GM21381 (cell line): Measurements from ENCODE around the gene DHX36.
A peak's percentile ranks its signal among the peaks of the same experiment; 100 is the strongest.

ENCODE experiments used
- ATAC-seq: cut with Tn5 transposase; IDR thresholded peaks from one replicate; pipeline ENCODE4 v1.9.1; 2021; ENCODE audit warnings: mild to moderate bottlenecking, moderate library complexity; ENCODE audit not compliant: unreplicated experiment

The DHX36 gene

GRCh38 chr3:154285221-154285620 lies 39.1 kb downstream of the DHX36 start:
- ATAC-seq = peak; percentile 72

DNA sequence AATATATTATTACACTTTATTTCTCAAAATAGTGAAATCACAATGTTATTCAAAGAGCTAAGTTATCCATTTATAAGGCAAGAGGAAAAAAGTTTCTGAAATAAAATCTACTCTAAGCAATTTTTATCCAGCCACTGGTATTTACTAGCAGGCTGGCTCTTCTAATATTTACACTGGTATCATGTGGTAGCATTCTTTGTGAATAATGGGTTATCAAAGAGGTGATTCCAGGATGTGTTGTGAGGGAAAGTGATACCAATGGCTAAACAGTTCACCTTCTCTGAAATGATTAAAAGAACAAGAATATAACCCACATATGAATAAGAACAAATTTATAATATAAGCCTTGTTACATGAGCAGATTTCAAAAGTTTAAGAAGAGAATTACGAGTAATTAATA lies 44.1 kb downstream of the DHX36 start:
- ATAC-seq = no peak

- no peak for ATAC-seq
Observed at GRCh38 chr3:154275965-154276364, 48.3 kb downstream of the DHX36 start.

DNA sequence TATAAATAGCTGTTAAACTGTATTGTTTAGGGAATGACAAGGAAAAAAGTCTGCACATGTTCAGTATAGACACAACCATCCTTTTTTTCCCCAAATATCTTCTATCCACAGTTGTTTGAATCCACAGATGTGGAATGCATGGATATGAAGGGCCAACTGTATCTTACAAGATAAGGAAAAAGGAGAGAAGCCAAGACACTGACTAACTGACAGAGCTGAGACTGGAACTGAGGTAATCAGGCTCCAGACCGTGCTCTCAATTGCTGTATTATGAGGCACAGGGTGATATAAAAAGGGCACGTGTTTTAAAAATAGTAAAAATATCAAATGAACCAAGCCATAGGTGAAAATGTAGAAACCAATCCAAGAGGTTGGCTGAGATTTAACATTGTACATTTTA lies 49.0 kb downstream of the DHX36 start:
- no peak for ATAC-seq

GRCh38 chr3:154274348-154274747 lies 49.9 kb downstream of the DHX36 start:
- no peak for ATAC-seq

GRCh38 chr3:154273381-154273780 lies 50.9 kb downstream of the DHX36 start:
- no peak for ATAC-seq

DNA sequence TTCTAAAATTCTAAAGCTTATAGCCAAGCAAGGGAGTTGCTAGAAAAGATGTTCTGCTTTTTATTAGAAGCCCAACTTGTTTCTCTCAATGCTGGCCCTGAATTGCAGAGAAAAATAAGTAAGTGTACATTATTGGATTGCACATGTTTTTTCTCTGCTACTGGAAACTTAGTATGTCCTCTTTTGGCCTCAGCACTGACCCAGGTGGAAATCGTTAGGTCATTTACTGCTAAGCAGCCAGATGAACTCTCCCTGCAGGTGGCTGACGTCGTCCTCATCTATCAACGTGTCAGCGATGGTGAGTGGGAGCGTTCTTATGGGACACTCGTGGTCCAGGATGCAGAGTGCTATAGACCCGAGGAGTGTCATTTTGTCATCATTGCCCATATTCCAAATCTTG lies 69.8 kb downstream of the DHX36 start:
- no peak for ATAC-seq

GRCh38 chr3:154252759-154253638 lies 71.3 kb downstream of the DHX36 start:
- peak; percentile 77 for ATAC-seq

- ATAC-seq = no peak
Observed at GRCh38 chr3:154251610-154252009, 72.7 kb downstream of the DHX36 start.

- no peak for ATAC-seq
Observed at GRCh38 chr3:154250291-154250690, 74.0 kb downstream of the DHX36 start.

DNA sequence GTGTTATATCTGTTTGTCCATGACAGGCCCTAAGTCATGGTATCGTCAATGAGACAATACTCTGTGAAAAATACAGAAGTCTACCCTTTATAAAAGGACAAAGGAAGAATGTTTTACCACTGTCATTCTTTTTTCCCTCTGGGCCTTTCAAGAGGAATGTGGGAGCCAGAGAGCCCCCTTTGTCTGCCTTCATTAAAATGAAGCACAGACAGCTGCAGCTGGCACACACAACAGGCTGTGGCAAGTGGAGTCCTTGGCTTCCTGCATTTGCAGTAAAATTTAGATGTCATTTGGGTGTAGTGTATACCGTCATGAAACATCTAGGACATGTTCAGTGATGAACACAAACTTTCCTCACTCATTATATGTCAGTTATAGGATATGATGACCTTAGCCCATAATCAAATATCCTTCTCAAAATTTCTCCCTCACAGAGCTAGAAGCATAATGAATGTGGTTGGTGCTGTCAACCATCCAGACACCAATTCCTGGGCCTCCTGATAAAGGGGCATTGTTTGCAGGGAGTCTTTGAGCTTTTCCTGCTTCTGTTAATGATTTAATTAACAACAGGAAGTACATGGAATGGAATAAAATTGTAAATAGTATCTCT lies 76.4 kb downstream of the DHX36 start:
- ATAC-seq = no peak

DNA sequence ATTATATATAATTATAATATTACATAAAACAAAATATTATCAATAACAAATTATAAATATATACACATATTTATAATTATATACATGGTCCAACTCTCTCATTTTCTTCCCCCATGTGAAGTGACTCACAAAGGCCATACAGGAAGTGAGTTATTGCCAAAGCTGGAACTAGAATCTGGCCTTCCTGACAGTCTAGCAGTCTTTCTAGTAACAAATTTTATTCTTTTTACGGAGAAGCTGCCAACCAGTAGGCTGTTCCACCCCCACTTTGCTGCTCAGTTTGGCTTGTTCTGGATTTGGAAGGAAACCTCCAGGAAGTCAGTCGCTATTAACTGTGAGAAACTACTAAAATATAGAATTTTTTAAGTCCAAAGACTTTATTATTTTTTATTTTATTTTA lies 79.6 kb downstream of the DHX36 start:
- no peak for ATAC-seq

DNA sequence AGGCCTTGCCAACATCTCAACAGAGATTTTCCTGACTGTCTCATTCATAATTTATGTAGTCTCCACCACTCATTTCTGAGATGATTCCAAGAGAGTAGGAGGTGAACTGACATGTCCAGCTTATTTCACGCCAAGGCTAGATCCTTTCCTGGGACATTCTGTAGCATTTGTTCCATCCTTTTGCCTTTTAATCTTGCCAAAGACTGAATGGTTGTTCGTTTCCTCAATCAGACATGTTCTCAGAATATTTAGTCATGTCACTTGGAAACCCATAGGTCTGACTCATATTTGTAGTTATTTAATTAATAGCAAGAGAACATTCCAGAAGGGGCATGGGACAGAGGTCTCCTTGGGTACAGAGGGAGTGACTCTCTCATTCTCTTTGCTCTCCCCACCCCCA lies 80.9 kb downstream of the DHX36 start:
- no peak for ATAC-seq

DNA sequence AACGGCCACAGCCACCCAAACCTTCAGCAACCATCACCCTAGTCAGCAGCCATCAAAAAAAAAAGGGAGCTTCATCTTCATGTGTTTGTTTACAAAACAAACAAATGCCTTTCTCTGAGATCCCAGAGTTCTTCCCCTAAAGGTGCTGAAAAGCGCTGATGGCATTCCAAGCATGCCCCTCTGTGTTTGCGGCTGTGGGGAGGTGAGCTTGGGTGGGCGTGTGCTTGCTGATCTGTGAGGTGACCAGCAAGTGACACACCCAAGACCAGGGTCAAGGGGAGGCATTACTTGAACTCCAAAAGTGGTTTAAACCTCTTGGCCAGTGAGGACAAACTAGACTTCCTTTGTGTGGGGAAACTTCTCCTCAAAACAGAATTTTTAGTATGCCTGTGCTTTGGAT lies 81.5 kb downstream of the DHX36 start:
- ATAC-seq = no peak

DNA sequence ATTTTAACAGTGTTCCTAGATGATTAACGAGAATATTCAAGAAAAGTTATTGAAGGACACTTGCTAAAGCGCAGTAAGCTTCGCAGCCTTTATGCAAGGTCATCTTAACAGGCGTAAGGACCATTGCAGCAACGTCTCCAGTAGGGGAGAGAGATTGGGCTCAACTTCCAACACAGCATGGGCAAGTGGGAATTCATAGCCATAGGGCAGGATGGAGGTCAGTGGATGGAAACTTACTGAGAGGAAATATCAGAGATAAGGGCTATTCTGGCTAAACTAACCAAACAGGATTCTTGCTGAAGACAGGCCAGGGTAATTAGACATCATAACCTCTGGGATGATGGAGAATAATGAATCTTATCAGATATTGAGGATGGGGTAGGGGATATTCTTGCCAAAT lies 82.8 kb downstream of the DHX36 start:
- ATAC-seq = no peak

DNA sequence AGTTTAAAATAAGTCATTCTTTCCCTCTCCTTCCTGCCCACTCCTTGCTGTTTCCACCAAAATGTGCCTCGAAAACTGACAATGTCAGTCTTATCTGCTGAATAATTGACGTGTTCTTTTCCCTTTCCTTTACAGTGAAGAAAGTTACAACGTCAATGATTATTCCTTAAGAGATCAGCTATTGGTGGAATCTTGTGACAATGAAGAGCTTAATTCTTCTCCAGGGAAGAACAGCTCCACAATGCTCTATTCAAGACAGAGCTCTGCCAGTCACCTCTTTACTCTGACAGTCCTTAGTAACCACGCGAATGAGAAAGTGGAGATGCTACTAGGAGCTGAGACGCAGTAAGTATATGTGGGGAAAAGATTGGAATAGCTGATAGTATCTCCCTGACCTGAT lies 84.1 kb downstream of the DHX36 start:
- no peak for ATAC-seq

DNA sequence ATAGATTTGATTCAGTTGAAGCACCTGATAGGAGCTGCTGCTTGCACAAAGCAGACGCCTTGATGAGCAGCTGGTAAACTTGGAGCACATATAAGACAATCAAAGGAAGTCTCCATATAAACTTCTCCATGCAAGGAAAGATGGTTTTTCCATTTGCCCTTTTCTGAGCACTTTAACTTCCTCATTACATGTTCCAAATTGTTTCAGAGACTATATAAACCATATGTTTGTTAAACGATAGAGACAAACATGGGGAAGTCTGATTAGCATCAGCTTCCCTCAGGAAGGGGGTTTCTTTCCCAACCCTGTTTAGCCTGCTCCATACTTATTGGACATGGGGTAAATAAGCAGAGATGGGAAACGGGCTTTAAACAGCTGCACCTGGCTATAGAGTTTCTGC lies 88.0 kb downstream of the DHX36 start:
- ATAC-seq = no peak

DNA sequence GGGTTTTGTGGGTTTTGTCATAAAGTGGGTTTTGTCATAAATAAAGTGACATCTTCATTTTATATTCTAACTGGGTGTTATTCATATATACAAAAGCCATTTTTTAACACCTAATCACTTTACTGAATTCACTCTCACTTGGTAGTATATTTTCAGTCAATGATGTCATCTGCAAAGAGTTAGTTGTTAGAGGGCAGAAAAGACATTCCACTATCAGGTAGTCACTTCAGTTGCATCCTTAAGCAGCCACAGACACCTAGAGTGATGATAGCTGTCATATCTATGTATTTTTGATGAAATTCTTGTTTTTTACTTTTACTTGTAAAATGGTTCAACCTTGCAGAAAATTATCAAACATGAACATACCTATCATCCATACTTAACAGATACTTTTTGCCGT lies 89.0 kb downstream of the DHX36 start:
- no peak for ATAC-seq

DNA sequence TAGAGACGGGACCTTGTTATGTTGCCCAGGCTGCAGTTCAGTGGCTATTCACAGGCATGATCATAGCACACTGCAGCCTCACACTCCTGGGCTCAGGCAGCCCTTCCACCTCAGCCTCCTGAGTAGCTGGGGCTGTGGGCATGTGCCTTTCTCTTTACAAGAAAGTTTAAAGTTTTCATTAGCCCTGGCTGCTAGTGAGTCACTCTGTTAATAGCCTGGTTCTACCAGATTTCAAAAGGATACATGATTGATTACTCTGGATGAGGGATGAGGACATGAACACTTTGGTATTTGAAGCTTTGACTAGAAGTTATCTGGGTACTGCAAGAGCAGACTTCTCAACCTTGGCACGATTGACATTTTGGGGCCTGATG lies 95.1 kb downstream of the DHX36 start:
- no peak for ATAC-seq

- ATAC-seq = no peak
Observed at GRCh38 chr3:154228561-154229216, 95.6 kb downstream of the DHX36 start.

DNA sequence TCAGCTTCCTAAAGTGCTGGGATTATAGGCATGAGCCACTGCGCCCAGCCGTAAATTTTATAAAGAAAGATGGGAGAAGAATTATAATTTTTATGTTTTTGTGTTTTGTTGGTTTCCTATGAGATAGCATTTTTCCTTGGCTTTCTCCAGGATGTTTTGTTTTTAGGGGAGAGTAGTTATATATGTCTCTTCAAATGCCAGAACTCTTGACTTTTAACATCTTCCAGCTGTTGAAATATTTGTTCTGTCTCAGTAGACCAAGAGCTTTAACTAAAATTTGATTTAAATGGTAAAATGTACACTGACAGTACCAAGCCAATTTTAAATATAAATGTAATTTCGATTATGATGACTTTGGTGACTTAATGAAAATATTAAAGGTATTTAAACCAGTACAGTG lies 96.8 kb downstream of the DHX36 start:
- no peak for ATAC-seq

DNA sequence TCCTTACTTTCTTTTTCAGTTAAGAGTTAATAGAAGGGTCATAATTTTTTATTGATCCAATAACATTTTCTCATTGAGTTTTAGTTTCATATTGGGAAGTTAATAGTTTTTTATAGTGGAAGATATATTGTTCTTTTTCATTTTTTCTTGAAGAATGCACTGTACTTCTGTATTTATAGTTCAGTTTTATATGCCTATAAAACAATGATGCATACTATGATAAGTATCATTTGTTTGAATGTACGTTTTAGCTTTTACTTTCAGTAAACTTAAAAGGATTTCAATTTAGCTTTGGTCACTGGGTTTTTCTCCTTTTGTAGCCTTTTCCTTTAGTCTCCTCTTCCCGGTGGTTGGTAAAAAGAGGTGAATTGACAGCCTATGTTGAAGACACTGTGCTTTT lies 98.8 kb downstream of the DHX36 start:
- no peak for ATAC-seq
